Activated CD8-positive, alpha-beta T cell treated with anti-CD3 and anti-CD28 coated beads, Interleukin-2, amount 10 ng/mL, durations not matched to agents 7 days and 5 days (primary cell): ENCODE results near the gene MIF4GD. TPM values are rescaled to one million over a fixed set of nuclear protein-coding genes. Genes with fewer than 3 reads are reported as not detected.

Experiments used
- ATAC-seq: fragments of 150-1000 bp; cut with Tn5 transposase; one replicate; pipeline ENCODE4 v1.10.0; 2021; ENCODE audit warnings: moderate library complexity
- CTCF ChIA-PET: fragments of 350-600 bp; sonication (Branson Sonifier 250); formaldehyde crosslinking; loops from one replicate; lab custom pipeline; 2021; ENCODE audit warnings: antibody characterized with exemption; lab: Charles Lee
- POLR2A ChIA-PET: fragments of 350-600 bp; sonication (Branson Sonifier 250); formaldehyde crosslinking; loops from one replicate; lab custom pipeline; 2021; ENCODE audit warnings: antibody characterized with exemption; lab: Charles Lee
- DNase-seq: peaks from one replicate; pipeline ENCODE4 v3.0.0-alpha.2; 2020
- H3K27ac Mint-ChIP-seq: one replicate; pipeline ENCODE4 v1.8.0; 2021; ENCODE audit warnings: mild to moderate bottlenecking, mixed read lengths
- H3K27me3 Mint-ChIP-seq: one replicate; pipeline ENCODE4 v1.8.0; 2021; ENCODE audit warnings: low read depth, mixed read lengths
- H3K36me3 Mint-ChIP-seq: one replicate; pipeline ENCODE4 v1.8.0; 2021; ENCODE audit warnings: low read depth, mixed read lengths
- H3K4me1 Mint-ChIP-seq: one replicate; pipeline ENCODE4 v1.8.0; 2021; ENCODE audit warnings: low read depth, mixed read lengths
- H3K4me3 Mint-ChIP-seq: one replicate; pipeline ENCODE4 v1.8.0; 2021; ENCODE audit warnings: mild to moderate bottlenecking, mixed read lengths
- H3K9me3 Mint-ChIP-seq: one replicate; pipeline ENCODE4 v1.8.0; 2022; ENCODE audit warnings: mixed read lengths; ENCODE audit not compliant: insufficient read depth
- total RNA-seq, 2 experiments: library from RNA; stranded (reverse); gene quantifications; one replicate each; pipeline ENCODE4 v1.2.3, GENCODE V29; 2021

MIF4GD gene
- total RNA-seq, 2 experiments from 2014 or later = 52.1 to 56.3 TPM

DNA sequence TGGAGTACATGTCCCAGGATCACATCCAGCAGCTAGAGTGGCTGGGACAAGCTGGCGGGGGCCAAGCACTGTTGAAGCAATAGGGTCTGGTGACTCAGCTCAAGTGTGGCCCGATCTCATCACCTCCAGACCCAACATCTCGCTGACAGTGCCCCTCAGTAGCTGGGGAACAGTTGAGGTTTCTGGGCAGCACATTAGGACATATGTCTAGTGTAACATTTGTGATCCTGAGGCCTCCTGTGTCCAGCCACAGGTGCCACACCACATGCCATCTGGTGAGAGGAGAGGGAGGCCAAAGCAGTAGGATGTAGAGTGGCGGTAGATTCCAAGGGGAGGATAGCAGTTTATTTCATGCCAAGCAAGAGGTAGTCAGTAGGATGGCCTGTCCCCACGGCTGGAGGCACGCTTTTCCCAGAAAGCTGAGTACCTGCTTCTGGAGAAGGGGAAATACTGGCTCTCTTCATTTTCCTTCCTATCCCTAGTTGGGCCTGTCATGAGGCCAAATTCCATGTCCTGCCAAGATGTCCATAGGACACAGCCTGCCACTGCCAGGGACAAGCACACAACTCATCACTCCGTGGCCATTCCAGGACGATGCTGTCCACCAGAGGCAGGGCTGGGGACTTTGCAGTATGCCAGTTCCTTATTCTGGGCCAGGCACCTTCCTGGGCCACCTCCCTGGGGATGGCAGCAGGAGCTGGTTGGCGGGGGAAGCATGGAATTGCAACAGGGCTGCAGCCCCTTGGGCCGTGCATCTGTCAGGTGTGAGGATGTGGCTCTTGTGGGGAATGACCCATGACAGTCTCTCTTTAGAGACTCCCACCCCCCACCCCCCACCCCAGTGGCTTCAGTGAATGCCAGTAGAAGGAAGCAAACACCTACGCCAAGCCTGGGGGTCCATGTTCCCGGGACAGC, 33.7 kb downstream of the MIF4GD start:
- DNase-seq (no peak), ATAC-seq (no peak)
- Mint-ChIP-seq H3K27ac (peak overlapping the region; percentile 34), H3K4me3 (no peak overlapping the region), H3K27me3 (no peaks in the 10 kb centered on the region), H3K36me3 (peaks cover 65% of the 10 kb centered on the region), H3K4me1 (peaks cover 10% of the 10 kb centered on the region), H3K9me3 (no peaks in the 10 kb centered on the region)
- ChIA-PET POLR2A (interaction anchor here (0.5 to 1.2 kb wide), 3 partner anchors 10 to 34 kb away, joined by 3 read pairs; no protein-coding TSS in a partner anchor), CTCF (interaction anchor here (0.8 to 5.7 kb wide), 8 partner anchors 9 to 175 kb away, joined by 3 to 56 read pairs (median 4); no protein-coding TSS in a partner anchor)

DNA sequence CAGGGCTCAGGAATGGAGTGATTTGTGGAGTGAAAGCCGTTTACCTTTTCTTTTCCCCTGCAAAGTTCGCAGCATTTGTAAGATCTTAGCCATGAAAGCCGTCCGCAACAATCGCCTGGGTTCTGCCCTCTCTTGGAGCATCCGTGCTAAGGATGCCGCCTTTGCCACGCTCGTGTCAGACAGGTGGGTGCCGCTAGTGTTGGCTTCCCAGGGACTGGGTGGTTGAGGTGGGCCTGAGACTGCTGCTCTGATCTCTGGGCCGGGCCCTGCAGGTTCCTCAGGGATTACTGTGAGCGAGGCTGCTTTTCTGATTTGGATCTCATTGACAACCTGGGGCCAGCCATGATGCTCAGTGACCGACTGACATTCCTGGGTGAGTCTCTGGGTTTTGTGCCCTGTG, 38.2 kb downstream of the MIF4GD start:
- Mint-ChIP-seq H3K4me3 (no peak overlapping the region), H3K9me3 (no peaks in the 10 kb centered on the region), H3K36me3 (peaks cover 61% of the 10 kb centered on the region), H3K4me1 (no peaks in the 10 kb centered on the region), H3K27me3 (no peaks in the 10 kb centered on the region), H3K27ac (no peak overlapping the region)
- ATAC-seq (no peak), DNase-seq (no peak)
- ChIA-PET POLR2A (no interaction called here), CTCF (no interaction called here)

DNA sequence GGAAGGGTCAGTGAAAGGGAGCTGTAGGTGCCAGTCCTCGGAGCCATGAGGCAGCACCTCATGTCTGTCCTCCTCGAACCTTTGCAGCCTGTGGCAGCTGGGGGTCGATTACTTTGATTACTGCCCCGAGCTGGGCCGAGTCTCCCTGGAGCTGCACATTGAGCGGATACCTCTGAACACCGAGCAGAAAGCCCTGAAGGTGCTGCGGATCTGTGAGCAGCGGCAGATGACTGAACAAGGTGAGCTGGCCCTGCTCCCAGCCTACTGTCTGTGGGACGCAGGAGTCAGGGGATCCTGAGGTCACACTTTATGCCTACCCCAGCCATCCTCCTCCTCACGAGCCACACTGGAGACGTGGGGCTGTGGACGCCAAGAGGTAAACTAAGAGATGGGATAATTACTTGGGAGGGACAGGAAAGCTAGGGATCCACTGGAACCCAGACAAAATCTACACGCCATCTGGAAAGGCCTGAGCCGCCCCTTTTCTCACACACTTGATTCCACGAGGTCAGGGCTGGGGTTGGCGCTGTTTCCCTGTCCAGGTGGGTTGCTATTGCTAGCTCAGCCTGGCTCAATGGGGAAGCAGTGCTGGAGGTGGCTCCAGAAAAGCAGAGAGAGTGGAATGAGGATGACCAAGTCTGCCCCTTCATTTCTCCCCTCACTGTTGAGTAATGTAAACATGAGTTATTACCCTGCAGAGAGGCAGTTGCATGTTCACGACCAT, 39.1 kb downstream of the MIF4GD start:
- CTCF ChIA-PET = interaction anchor here (1.1 kb wide), 1 partner anchor 8 kb away, joined by 3 read pairs; no protein-coding TSS in a partner anchor
- no peaks in the 10 kb centered on the region for H3K27me3 Mint-ChIP-seq
- no peak overlapping the region for H3K27ac Mint-ChIP-seq
- ATAC-seq (no peak), DNase-seq (no peak)
- H3K4me3 Mint-ChIP-seq = no peak overlapping the region
- H3K9me3 Mint-ChIP-seq = no peaks in the 10 kb centered on the region
- H3K4me1 Mint-ChIP-seq = no peaks in the 10 kb centered on the region
- POLR2A ChIA-PET = interaction anchor here (0.6 kb wide), 1 partner anchor 530 kb away, joined by 3 read pairs; no protein-coding TSS in a partner anchor
- H3K36me3 Mint-ChIP-seq = peaks cover 59% of the 10 kb centered on the region

DNA sequence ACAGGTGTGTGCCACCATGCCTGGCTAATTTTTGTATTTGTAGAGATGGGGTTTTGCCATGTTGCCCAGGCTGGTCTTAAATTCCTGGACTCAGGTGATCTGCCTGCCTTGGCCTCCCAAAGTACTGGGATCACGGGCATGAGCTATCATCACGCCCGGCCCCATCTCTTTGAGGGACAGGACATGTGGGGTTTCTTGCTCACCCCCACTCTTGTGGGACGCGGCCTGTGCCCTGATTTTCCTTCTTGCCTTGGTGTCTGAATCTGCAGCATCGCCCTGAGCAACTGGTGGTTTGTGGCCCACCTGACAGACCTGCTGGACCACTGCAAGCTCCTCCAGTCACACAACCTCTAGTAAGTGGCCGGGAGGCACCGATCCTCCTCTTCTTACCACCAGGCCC, 40.0 kb downstream of the MIF4GD start:
- Mint-ChIP-seq H3K9me3 (no peaks in the 10 kb centered on the region), H3K4me1 (no peaks in the 10 kb centered on the region), H3K4me3 (no peak overlapping the region), H3K27ac (no peak overlapping the region), H3K36me3 (peaks cover 58% of the 10 kb centered on the region), H3K27me3 (no peaks in the 10 kb centered on the region)
- ChIA-PET POLR2A (interaction anchor here (1.5 kb wide), 1 partner anchor 29 kb away, joined by 7 read pairs; no protein-coding TSS in a partner anchor), CTCF (interaction anchor here (1.1 to 1.8 kb wide), 3 partner anchors 9 to 117 kb away, joined by 3 to 6 read pairs (median 5); no protein-coding TSS in a partner anchor)
- DNase-seq (no peak), ATAC-seq (no peak)

DNA sequence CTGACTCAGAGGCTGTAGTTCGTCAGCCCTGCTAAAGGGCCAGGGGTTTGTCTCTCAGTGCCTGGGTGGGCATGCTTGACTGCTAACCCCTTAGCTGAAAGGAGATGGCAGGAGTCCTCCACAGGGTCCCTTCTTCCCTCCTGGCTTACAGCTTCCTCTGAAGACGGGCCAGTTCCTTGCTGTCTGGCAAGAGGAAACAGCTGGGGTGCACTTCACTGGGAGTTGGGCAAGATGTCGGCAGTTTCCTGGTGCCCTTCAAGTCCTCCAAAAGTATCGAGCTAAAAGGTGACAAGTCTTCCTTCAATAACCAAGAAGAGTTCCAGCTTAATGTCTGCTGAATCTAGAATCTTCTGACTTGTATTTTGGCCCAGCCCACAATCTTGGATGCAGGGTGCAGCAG, 42.2 kb downstream of the MIF4GD start:
- Mint-ChIP-seq H3K4me1 (no peaks in the 10 kb centered on the region), H3K9me3 (no peaks in the 10 kb centered on the region), H3K27ac (no peak overlapping the region), H3K4me3 (no peak overlapping the region), H3K27me3 (no peaks in the 10 kb centered on the region), H3K36me3 (peaks cover 58% of the 10 kb centered on the region)
- ChIA-PET CTCF (interaction anchor here (1.0 to 1.9 kb wide), 4 partner anchors 9 to 115 kb away, joined by 3 to 10 read pairs (median 4); partner anchors contain the start of gene MIF4GD), POLR2A (interaction anchor here (1.0 kb wide), 1 partner anchor 9 kb away, joined by 4 read pairs; no protein-coding TSS in a partner anchor)
- ATAC-seq (no peak), DNase-seq (no peak)

DNA sequence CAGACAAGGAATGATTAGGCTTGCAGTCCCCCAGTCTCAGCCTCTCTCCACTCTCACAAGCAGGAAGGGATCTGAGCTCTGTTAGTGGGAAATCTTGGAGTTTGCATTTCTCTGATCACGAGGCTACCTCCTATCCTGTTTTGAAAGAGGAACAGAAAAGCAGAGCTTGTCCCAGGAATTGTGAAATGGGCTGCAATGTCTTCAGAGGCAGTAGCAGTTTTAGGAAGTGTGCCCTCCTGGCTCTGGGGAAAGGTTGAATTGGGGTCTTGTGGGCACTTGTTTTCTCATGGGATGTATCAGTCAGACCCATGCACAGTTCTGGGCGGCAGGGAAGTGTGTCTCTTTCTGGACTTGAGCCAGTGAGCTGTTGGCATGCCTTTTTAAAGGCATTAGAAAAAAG, 42.7 kb downstream of the MIF4GD start:
- no peak for ATAC-seq
- H3K4me1 Mint-ChIP-seq = no peaks in the 10 kb centered on the region
- no peak overlapping the region for H3K27ac Mint-ChIP-seq
- no peaks in the 10 kb centered on the region for H3K9me3 Mint-ChIP-seq
- H3K4me3 Mint-ChIP-seq = no peak overlapping the region
- ChIA-PET POLR2A (no interaction called here), CTCF (interaction anchor here (1.0 to 1.3 kb wide), 3 partner anchors 10 to 114 kb away, joined by 3 to 4 read pairs (median 3); partner anchors contain the start of gene MIF4GD)
- DNase-seq = no peak
- H3K36me3 Mint-ChIP-seq = peaks cover 58% of the 10 kb centered on the region
- H3K27me3 Mint-ChIP-seq = no peaks in the 10 kb centered on the region

DNA sequence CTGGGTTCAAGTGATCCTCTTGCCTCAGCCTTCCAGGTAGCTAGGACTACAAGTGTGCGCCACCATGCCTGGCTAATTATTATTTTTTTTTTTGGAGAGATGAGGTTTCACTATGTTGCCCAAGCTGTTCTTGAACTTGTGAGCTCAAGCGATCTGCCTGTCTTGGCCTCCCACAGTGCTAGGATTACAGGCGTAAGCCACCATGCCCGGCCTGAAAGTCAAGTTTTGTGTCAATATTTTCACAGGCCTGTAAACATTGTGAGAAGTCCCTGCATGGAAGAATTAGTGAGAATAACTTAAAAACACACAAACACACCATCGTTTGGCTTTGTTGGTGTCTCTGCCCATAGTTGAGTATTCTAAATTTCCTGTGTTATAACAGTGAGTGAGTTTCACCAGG, 43.3 kb downstream of the MIF4GD start:
- no peaks in the 10 kb centered on the region for H3K9me3 Mint-ChIP-seq
- ChIA-PET CTCF (interaction anchor here (1.3 kb wide), 1 partner anchor 10 kb away, joined by 3 read pairs; no protein-coding TSS in a partner anchor), POLR2A (interaction anchor here (0.6 kb wide), 1 partner anchor 9 kb away, joined by 3 read pairs; no protein-coding TSS in a partner anchor)
- no peak overlapping the region for H3K4me3 Mint-ChIP-seq
- H3K27me3 Mint-ChIP-seq = no peaks in the 10 kb centered on the region
- H3K36me3 Mint-ChIP-seq = peaks cover 57% of the 10 kb centered on the region
- H3K4me1 Mint-ChIP-seq = no peaks in the 10 kb centered on the region
- no peak overlapping the region for H3K27ac Mint-ChIP-seq
- no peak for DNase-seq
- ATAC-seq = no peak

DNA sequence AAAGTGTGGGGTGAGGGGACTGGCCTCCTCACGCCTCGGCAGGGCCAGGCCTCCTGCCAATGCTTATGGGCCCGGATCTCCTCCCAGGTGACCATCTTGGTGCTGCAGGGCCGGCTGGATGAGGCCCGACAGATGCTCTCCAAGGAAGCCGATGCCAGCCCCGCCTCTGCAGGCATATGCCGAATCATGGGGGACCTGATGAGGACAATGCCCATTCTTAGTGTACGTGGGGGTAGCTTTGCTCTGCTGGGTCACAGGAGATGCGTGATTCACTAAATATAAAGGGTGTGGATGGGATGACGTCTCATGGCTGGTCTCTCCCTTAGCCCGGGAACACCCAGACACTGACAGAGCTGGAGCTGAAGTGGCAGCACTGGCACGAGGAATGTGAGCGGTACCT, 46.0 kb downstream of the MIF4GD start:
- Mint-ChIP-seq H3K4me3 (no peak overlapping the region), H3K27ac (no peak overlapping the region), H3K9me3 (no peaks in the 10 kb centered on the region), H3K36me3 (peaks cover 50% of the 10 kb centered on the region), H3K4me1 (no peaks in the 10 kb centered on the region), H3K27me3 (no peaks in the 10 kb centered on the region)
- no peak for DNase-seq
- ChIA-PET CTCF (interaction anchor here (1.4 to 1.7 kb wide), 3 partner anchors 15 to 111 kb away, joined by 3 to 5 read pairs (median 3); no protein-coding TSS in a partner anchor), POLR2A (no interaction called here)
- no peak for ATAC-seq

DNA sequence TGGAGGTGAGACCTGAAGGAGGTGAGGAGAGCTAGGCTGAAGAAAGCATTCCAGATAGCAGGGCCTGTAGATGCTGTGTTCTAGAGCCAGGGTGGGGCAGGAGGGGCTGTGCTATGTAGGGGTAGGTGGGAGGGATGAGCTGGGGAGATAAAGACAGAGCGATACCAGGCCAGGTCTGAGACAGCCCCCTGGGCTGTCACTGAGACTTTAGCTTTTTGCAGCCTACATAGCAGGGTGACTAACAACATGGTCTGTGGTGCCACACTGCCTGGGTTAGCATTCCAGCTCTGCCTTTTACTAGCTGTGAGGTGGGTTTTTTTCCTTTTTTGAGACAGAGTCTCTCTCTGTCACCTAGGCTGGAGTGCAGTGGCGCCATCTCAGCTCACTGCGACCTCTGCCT, 51.2 kb downstream of the MIF4GD start:
- H3K4me1 Mint-ChIP-seq = no peaks in the 10 kb centered on the region
- CTCF ChIA-PET = interaction anchor here (1.0 to 1.1 kb wide), 2 partner anchors 20 to 159 kb away, joined by 3 to 4 read pairs; no protein-coding TSS in a partner anchor
- peak overlapping the region; percentile 67 for H3K27ac Mint-ChIP-seq
- POLR2A ChIA-PET = interaction anchor here (1.3 kb wide), 1 partner anchor 9 kb away, joined by 4 read pairs; no protein-coding TSS in a partner anchor
- no peaks in the 10 kb centered on the region for H3K27me3 Mint-ChIP-seq
- no peak for DNase-seq
- H3K36me3 Mint-ChIP-seq = peaks cover 48% of the 10 kb centered on the region
- no peaks in the 10 kb centered on the region for H3K9me3 Mint-ChIP-seq
- no peak for ATAC-seq
- H3K4me3 Mint-ChIP-seq = no peak overlapping the region

DNA sequence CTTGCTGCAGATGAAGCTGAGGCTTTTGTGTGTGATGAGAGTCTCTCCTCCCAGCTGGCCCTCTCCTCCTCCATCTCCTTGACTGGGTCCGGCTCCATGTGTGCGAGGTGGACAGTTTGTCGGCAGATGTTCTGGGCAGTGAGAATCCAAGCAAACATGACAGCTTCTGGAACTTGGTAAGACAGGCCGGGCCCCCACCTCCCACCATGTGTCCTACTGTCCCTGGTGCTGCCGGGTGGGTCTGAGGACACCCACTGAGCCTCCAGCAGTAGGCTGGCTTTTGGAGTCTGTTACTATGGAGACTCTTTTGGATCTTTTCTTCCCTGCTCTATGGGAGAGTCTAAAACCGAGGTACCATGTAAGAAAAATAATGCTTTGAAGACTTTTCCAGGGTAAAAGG, 52.9 kb downstream of the MIF4GD start:
- ATAC-seq = no peak
- CTCF ChIA-PET = interaction anchor here (1.0 kb wide), 1 partner anchor 9 kb away, joined by 3 read pairs; no protein-coding TSS in a partner anchor

More for the DNA sequence above, 52.9 kb downstream of the MIF4GD start:
- POLR2A ChIA-PET = interaction anchor here (1.5 kb wide), 1 partner anchor 13 kb away, joined by 3 read pairs; the partner anchor contains the start of gene NUP85
- no peak for DNase-seq
- no peaks in the 10 kb centered on the region for H3K27me3 Mint-ChIP-seq
- H3K36me3 Mint-ChIP-seq = peaks cover 50% of the 10 kb centered on the region
- H3K27ac Mint-ChIP-seq = no peak overlapping the region
- H3K4me3 Mint-ChIP-seq = no peak overlapping the region
- no peaks in the 10 kb centered on the region for H3K4me1 Mint-ChIP-seq
- H3K9me3 Mint-ChIP-seq = no peaks in the 10 kb centered on the region
